OCI-LY3 (cell line): ENCODE results near the gene AP5B1.

Source experiments
- CTCF ChIP-seq: fragments of 200-600, 300-600 bp; sonication (generic); IDR thresholded peaks from 2 replicates; pipeline ENCODE4 v1.5.1; 2014; ENCODE audit warnings: antibody characterized with exemption, low read length, low read depth
- EZH2phosphoT487 ChIP-seq: fragments of 200-600 bp; shearing (Covaris generic); IDR thresholded peaks from 2 replicates; pipeline ENCODE4 v1.6.1; 2018; ENCODE audit warnings: antibody characterized with exemption, mixed run types, low read depth

GRCh38 chr11:65796726-65797601 is 16.2 kb upstream of the AP5B1 start:
- TF ChIP-seq CTCF (no peak), EZH2phosphoT487 (no peak)
